ENCODE data around the gene HIBCH. TPM values are rescaled to one million over a fixed set of nuclear protein-coding genes. Genes with fewer than 3 reads are reported as not detected.
"Not testable (repeated sequence)": the region's sequence is repeated elsewhere in the genome, so short reads cannot be mapped to it uniquely, and the experiment has no call there.

Gene HIBCH
- total RNA-seq, 1 donor from 2014 or later = 14.6 TPM

DNA sequence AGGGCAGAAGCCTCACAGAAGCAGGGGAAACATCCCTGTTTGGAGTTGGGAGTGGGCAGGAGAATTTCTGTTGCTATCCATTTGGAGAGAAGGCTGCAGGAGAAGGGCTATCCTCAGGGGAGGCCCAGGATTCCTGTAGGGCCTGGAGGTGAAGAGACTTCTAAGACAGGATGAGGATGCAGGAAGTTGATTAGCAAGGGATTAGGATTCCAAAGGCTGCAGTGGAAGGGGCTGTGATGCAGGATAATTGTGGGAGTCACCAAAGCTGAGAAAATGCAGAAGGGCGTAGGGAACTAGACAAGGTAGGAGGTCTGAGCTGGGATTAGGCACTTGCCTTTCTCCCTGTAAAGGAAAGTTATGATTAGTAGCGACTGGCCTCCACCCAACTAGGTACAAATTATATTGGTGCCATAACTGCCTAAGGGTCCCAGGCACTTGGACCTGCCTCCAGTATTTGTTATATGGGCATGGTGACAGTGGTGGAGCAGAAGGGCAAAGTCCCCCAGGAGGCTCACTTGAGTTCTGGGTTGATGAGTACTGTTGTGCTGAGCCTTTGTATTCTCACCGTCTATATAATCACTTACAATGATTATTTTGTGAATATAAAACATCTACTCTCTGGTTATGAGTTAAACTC is 160.7 kb downstream of the HIBCH start:
- DNase-seq (ENCODE audit: low read depth, low spot score) = no peak

DNA sequence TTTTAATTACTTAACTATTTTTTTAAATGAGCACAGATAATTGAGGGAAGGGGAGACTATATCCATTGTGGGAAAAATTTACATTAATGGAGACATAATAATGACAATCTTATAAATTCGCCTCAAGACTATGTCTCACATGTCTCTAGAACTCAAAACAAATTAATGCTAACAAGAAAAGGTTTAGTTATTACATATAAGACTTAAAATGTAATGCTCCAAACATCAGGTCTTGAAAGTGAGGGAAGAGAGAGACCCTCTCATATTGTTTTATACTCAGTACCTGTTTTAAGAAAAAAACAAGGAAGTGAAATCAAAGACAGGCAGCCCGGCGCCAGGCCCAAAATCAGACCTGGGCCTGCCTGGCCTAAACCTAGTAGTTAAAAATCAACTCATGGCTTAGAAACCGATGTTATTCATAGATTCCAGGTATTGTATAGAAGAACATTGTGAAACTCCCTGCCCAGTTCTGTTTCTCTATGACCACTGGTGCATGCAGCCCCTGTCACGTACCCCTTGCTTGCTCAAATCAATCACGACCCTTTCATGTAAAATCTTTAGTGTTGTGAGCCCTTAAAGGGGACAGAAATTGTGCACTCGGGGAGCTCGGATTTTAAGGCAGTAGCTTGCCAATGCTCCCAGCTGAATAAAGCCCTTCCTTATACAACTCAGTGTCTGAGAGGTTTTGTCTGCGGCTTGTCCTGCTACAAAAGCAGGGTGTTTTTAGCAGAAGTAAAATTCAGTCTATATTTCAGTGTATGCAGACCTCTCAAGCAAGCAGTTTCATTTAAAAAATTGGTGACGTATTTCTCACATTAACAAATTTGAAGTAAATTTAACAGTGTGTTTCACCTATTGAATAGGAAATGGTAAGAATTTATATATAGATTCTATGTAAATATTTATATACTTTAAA is 161.8 kb downstream of the HIBCH start:
- DNase-seq (ENCODE audit: low read depth, low spot score) = not testable (repeated sequence)

DNA sequence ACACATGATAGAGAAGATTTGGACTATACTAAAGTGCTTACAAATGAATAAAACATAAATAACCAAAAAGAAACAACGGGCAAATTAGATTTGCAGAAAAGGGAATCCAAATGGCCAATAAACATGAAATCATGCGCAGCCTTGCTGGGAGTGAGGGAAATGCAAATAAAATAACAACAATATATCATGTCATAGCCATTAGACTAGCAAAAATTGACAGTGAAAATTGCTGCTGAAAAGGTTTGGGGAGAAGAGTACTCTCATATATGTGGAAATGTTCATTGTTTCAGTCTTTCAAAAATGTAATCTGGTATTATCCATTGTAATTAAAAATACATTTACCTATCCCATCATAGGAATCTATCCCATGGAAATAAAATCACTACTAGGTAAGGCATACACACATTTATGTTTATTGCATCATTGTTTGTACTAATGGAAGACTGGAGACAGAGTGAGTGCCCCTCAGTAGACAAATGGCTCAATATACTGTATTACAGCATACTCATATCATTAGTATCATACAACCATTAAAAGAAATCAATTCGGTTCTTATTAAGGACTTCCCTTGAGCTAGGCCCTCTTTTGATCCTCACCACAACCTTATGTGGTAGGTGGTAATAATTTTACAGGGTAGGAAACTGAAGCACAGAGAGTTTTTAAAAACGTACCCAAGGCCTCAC is 163.0 kb downstream of the HIBCH start:
- DNase-seq (ENCODE audit: low read depth, low spot score) = no peak

Other genes starting within 250 kb of the HIBCH start
- 14.4 and 15.4 TPM in 2 replicates for gene INPP1, start 23.8 kb upstream of the HIBCH start, total RNA-seq
- gene MFSD6, start 88.5 kb upstream of the HIBCH start, total RNA-seq = 1.2 and 10.0 TPM in 2 replicates
- 3.5 and 4.7 TPM in 2 replicates for gene NEMP2, start 214.9 kb upstream of the HIBCH start, total RNA-seq